Rectal smooth muscle tissue (tissue), 1 donor: ENCODE data around the gene NUAK2.

Source experiments
- H3K27ac ChIP-seq: one replicate; pipeline ENCODE4 v1.7.0; 2013; ENCODE audit warnings: low read depth, low read length, inconsistent platforms
- H3K27me3 ChIP-seq: one replicate; pipeline ENCODE4 v1.7.0; 2013; ENCODE audit warnings: low read length; ENCODE audit not compliant: control insufficient read depth, insufficient read depth
- H3K36me3 ChIP-seq: one replicate; pipeline ENCODE4 v1.7.0; 2013; ENCODE audit warnings: low read length; ENCODE audit not compliant: control insufficient read depth, insufficient read depth
- H3K4me1 ChIP-seq: one replicate; pipeline ENCODE4 v1.7.0; 2013; ENCODE audit warnings: low read length; ENCODE audit not compliant: control insufficient read depth, insufficient read depth
- H3K4me3 ChIP-seq: one replicate; pipeline ENCODE4 v1.7.0; 2013; ENCODE audit warnings: low read length
- H3K9ac ChIP-seq: one replicate; pipeline ENCODE4 v1.7.0; 2013; ENCODE audit warnings: low read length

Gene NUAK2

DNA sequence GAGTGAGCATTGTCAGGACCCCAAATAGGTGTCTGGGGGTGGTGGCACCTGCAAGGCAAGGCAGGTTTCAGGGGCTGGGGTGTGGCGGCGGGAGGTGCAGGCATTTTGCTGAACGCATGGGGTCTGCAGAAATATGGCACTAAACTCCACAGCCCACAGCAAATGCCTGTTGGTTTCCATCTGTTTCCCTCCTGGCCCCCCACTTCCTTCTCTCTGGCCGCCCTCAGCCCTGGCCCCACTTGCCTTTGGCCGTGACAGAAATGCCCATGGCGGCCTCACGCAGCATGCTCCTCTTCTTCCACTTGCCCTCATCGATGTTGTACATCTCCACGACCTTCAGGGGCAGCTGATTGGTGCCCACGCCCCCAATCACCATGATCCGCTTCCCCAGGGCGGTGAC, 21.4 kb upstream of the NUAK2 start:
- H3K36me3 ChIP-seq: no peaks in the 10 kb centered on the region
- H3K27me3 ChIP-seq: peaks cover 23% of the 10 kb centered on the region
- no peak overlapping the region for H3K4me3 ChIP-seq

DNA sequence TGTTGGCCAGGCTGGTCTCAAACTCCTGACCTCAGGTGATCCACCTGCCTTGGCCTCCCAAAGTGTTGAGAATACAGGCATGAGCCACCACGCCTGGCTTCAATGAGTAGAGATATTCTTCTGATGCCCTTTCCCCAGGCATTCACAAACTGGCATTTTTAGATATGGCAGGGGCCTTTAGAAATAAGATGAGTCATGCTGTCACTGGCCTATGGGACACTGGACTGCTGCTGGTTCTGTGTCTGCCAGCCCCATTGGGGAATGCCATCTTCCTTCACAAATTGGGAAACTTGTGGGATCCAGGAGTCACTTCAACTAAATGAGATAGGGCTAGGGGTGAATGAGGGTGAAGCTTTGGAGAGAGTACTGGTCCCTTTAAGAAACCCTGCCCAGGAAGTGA, 19.1 kb upstream of the NUAK2 start:
- Histone ChIP-seq H3K27ac (no peak overlapping the region), H3K9ac (no peak overlapping the region), H3K4me1 (no peaks in the 10 kb centered on the region), H3K27me3 (peaks cover 20% of the 10 kb centered on the region), H3K36me3 (no peaks in the 10 kb centered on the region), H3K4me3 (no peak overlapping the region)

More for the DNA sequence above, 21.4 kb upstream of the NUAK2 start:
- Histone ChIP-seq H3K9ac (no peak overlapping the region), H3K27ac (no peak overlapping the region), H3K4me1 (no peaks in the 10 kb centered on the region)

DNA sequence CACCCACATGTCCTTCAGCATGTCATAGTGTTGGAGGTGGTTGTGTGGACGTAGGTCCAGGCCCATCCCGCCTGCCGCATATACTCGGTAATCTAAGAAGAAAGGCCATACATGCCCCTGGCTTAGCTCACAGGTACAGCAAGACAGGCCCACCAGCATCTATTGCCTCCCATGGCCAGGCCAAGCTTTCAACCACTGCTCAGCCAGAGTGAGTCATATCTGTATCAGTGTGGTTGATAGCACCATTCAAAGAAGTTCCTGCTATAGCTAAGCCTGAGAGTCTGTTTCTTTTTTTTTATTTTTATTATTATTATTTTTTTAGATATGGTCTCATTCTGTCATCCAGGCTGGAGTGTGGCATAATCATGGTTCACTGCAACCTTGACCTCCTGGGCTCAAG, 18.2 kb upstream of the NUAK2 start:
- Histone ChIP-seq H3K9ac (no peak overlapping the region), H3K27ac (no peak overlapping the region), H3K4me3 (no peak overlapping the region), H3K27me3 (peaks cover 17% of the 10 kb centered on the region), H3K36me3 (no peaks in the 10 kb centered on the region), H3K4me1 (no peaks in the 10 kb centered on the region)

DNA sequence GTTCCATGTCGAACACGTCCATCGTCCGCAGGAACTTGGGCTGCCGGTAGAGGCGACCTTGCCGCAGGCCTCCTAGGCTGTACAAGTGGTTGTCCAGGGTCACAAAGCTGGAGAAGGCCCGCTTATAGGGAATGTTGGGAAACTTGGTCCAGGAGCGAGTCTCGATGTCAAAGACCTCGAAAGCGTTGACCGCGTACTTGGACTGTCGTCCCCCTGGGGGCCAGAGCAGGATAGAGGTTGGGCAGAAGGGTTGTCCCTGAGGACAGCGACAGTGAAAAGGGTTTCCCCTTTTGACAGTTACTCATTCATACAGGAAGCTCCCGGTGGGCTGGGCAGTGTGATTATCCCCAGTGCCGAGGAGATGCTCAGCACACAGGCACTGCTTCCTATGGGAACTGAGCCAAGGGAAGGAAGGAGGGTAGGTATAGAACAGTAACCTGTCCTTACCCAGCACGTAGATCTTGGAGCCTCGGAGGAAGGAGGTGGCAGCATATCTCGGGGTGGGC, 17.7 kb upstream of the NUAK2 start:
- H3K27me3 ChIP-seq: peaks cover 12% of the 10 kb centered on the region
- H3K9ac ChIP-seq: no peak overlapping the region
- no peak overlapping the region for H3K27ac ChIP-seq
- H3K36me3 ChIP-seq: no peaks in the 10 kb centered on the region
- H3K4me3 ChIP-seq: no peak overlapping the region
- no peaks in the 10 kb centered on the region for H3K4me1 ChIP-seq

DNA sequence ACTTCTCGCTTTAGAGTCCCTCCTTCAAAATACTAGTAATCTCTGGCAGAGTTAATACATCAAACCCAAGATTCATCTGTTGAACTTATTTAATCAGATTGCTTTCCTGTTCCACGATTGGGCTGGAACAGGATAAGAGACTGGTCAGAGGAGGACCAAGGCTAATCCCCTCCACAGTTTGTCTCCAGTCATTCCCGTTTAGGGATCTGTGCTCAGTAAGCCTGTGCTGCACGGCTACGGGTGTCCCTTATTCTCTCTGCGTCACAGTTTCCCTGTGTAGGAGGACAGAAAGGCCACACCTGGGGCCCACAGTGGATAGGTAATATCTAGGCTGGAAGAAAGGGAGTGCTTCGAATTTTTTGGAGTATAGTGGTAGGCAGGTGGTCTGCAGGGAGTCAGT, 16.5 kb upstream of the NUAK2 start:
- Histone ChIP-seq H3K9ac (no peak overlapping the region), H3K27ac (no peak overlapping the region), H3K27me3 (peaks cover 4% of the 10 kb centered on the region), H3K4me3 (no peak overlapping the region), H3K36me3 (no peaks in the 10 kb centered on the region), H3K4me1 (no peaks in the 10 kb centered on the region)

DNA sequence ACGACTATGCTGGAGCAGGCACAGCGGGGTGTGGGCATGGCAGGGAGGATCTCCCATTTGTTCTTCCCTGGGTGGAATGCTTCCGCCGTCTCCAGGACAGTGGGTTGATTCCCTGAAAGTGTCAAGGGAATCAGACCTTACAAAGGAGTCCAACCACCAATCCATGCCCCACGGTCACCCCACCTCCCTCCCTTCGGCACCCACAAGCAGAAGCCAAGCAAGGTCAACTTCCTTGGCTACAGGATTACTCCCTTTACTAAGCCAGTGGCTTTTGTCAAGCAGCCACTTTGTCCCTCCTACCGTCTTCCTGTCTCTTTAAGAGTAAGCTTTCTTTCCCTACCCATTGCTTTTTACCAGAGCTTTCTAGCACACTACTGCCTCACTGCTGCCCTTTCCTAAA, 15.9 kb upstream of the NUAK2 start:
- Histone ChIP-seq H3K4me1 (no peaks in the 10 kb centered on the region), H3K9ac (no peak overlapping the region), H3K27me3 (no peaks in the 10 kb centered on the region), H3K27ac (no peak overlapping the region), H3K4me3 (no peak overlapping the region), H3K36me3 (no peaks in the 10 kb centered on the region)

DNA sequence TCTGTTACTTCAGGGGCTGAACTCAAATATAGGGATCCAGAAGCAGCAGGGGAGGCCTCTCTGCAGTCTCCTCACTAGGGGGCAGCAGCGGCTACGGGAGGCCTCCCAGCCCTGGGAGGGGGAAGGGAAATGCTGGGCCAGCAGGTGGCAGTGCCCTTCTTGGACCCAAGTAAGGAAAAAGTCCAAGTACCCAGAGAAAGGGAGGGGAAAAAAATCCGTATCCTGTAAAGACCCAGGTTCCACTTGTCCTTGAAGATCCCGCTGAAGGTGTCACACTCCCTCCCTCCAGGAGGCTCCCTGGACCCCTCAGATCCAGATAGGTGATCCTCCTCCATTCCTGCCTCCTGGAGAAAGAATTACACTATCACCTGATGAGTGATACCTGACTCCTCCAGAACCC, 14.1 kb upstream of the NUAK2 start:
- Histone ChIP-seq H3K36me3 (no peaks in the 10 kb centered on the region), H3K4me3 (no peak overlapping the region), H3K27me3 (no peaks in the 10 kb centered on the region), H3K4me1 (no peaks in the 10 kb centered on the region), H3K9ac (no peak overlapping the region), H3K27ac (no peak overlapping the region)

DNA sequence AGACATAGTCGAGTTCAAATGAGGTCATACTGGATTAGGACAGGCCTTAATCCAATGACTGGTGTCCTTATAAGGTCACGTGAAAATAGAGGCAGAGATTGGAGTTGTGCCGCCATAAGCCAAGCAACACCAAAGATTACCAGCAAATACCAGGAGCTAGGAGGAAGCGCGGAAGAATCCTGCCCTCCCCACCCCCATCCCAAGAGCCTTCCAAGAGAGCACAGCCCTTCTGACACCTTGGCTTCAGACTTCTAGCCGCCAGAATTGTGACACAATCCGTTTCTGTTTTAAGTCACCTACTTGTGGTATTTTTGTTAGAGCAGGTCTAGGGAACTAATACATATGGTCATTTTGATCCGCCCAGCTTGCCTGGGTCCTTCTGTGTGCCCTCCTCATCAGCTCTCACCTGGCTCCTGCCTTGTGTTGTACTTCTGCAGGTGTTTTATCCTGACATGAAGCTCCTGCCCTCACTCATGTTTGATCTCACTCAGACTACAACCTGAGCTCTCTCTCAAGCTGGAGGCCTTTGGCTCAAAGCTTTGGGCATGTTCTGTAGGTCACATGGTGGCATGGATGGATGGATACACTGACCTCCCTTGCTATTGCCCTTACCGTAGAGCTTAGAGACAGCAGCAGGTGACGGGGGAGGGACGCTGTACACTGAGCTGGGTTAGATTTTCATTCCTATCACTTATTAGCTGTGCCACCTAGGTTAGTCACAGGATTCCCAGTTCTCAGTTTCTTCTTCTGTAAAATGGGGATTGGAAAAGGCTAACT, 10.7 kb upstream of the NUAK2 start:
- H3K4me1 ChIP-seq: no peaks in the 10 kb centered on the region
- H3K36me3 ChIP-seq: no peaks in the 10 kb centered on the region
- H3K27ac ChIP-seq: no peak overlapping the region
- H3K9ac ChIP-seq: no peak overlapping the region
- H3K27me3 ChIP-seq: no peaks in the 10 kb centered on the region
- no peak overlapping the region for H3K4me3 ChIP-seq

DNA sequence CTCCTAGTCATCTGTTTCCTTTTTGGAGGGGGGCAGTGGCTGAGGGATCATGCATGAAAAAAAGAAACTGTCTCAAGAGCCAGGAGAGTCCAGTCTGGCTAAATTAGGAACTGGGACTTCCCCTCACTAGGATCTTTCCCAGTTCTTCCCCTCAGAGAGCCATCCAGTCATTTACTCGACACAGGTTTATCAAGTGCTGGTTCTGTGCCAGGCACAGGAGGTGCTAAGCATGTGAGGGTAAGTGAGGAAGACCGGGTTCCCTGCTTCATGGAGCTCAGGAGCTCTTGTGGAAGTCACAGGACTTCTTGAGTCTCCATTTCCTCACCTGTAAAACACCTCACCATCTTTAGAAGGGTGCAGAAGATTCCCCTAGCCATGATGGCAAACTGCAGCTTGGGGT, 8.6 kb upstream of the NUAK2 start:
- no peak overlapping the region for H3K4me3 ChIP-seq
- H3K9ac ChIP-seq: no peak overlapping the region
- no peak overlapping the region for H3K27ac ChIP-seq
- no peaks in the 10 kb centered on the region for H3K27me3 ChIP-seq
- no peaks in the 10 kb centered on the region for H3K4me1 ChIP-seq
- no peaks in the 10 kb centered on the region for H3K36me3 ChIP-seq

DNA sequence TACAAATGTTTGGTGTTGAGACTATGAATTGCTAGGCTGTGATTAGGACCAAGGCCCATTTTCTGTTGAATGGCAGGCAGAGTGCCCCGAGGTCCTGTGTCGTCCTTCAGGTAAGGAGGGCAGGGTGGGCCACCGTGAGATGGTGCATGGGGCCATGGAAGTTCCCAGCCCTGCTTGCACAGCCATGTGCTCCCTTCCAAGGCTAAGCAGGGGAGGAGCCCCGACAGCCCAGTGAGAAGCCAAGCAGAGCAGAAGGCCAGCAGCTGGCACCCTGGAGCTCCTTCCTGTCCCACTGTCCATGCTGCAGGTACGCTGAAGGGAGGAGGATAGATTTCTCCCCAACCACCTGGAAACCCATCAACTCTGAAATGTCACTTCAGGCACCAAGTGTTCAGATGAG, 8.2 kb upstream of the NUAK2 start:
- no peak overlapping the region for H3K4me3 ChIP-seq
- no peaks in the 10 kb centered on the region for H3K4me1 ChIP-seq
- H3K9ac ChIP-seq: no peak overlapping the region
- H3K27me3 ChIP-seq: no peaks in the 10 kb centered on the region
- no peaks in the 10 kb centered on the region for H3K36me3 ChIP-seq
- no peak overlapping the region for H3K27ac ChIP-seq

DNA sequence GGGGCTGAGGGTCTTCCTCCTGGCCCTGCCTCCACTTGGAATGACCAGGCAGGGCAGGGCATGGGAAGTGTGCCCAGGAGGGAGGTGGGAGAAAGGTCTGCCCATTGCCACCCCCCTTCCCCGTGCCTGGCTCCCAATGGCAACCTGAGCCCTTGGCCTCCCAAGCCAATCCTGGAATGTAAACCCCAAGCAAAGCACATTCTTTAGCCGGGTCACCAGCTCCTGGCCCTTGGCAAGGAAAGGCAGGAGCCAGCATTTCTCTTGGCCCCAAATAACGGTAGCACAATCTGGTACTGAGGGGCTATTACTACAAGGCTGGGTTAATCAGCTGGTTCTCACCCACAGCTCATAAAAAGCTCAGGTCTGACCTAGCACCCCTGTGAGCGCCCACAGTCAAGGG, 6.9 kb upstream of the NUAK2 start:
- Histone ChIP-seq H3K9ac (no peak overlapping the region), H3K27ac (no peak overlapping the region), H3K4me1 (no peaks in the 10 kb centered on the region), H3K36me3 (no peaks in the 10 kb centered on the region), H3K4me3 (no peak overlapping the region), H3K27me3 (no peaks in the 10 kb centered on the region)

DNA sequence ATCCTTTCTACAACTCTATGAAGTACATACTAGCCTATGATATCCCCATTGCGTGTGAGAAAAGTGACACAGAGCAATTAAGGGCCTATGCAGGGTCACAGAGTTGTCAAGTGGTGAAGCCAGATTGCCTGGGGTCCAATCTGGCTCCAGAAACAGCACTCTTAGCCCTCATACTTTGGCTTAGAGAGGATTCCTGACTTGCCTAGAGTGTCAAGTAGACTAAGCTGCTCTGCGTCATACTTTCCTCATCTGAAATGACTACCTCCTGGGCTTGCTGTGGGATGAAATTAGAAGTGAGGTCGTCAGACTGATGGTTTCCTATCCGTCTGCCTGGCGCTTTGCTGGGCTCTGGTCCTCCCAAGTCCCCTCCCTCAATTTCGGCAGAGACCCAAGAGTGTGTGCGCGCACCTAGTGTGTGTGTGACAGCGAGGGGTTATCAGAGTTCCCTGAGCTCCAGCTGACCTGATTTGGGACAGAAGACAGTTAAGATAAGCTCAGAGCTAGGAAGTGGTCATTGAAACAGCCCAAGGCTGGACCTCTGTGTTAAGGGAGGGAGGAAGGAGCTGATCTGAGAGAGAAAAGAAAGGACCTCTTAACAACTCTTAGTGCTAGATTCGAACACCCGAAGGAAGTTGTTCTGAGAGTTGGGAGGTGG, 5.4 kb upstream of the NUAK2 start:
- no peak overlapping the region for H3K27ac ChIP-seq

More for the DNA sequence above, 5.4 kb upstream of the NUAK2 start:
- no peak overlapping the region for H3K9ac ChIP-seq
- H3K27me3 ChIP-seq: no peaks in the 10 kb centered on the region
- no peaks in the 10 kb centered on the region for H3K36me3 ChIP-seq
- no peak overlapping the region for H3K4me3 ChIP-seq
- H3K4me1 ChIP-seq: no peaks in the 10 kb centered on the region
